Ascending aorta (tissue), 2 donors: ENCODE results near the gene SLC26A2. TPM values are rescaled to one million over a fixed set of nuclear protein-coding genes. Genes with fewer than 3 reads are reported as not detected.

ENCODE experiments used
- DNase-seq, 2 donors: peaks; one replicate each; pipeline ENCODE4 v3.0.0-alpha.2; 2019; ENCODE audit warnings: low spot score in 2 of 2
- H3K27ac ChIP-seq, 2 donors: fragments of 200-600 bp; sonication (generic); one replicate each; pipeline ENCODE4 v1.5.1; 2016 to 2017; ENCODE audit warnings: mild to moderate bottlenecking in 1 of 2
- H3K27me3 ChIP-seq: fragments of 200-600 bp; sonication (generic); one replicate; pipeline ENCODE4 v1.5.1; 2017
- H3K36me3 ChIP-seq, 2 donors: fragments of 200-600 bp; sonication (generic); one replicate each; pipeline ENCODE4 v1.5.1; 2016
- H3K4me1 ChIP-seq, 2 donors: fragments of 200-600 bp; sonication (generic); one replicate each; pipeline ENCODE4 v1.5.1; 2016 to 2017; ENCODE audit warnings: mild to moderate bottlenecking in 1 of 2
- H3K4me3 ChIP-seq, 2 donors: fragments of 200-600 bp; sonication (generic); one replicate each; pipeline ENCODE4 v1.5.1; 2016 to 2017; ENCODE audit warnings: mild to moderate bottlenecking in 1 of 2
- H3K9me3 ChIP-seq, 2 donors: fragments of 200-600 bp; sonication (generic); one replicate each; pipeline ENCODE4 v1.5.1; 2016
- CTCF ChIP-seq, 3 experiments: fragments of 200-600 bp in 2 of 3; fragments of 450-650 bp in 1 of 3; sonication (generic) in 2 of 3; IDR thresholded peaks; one replicate each; pipeline ENCODE4 v1.5.1; 2016 to 2019; ENCODE audit warnings: antibody characterized with exemption in 3 of 3, mild to moderate bottlenecking in 1 of 3, moderate library complexity in 1 of 3
- intact Hi-C: fragments of 100-400 bp; cut with DNase I; formaldehyde crosslinking; loops from one replicate; pipeline ENCODE4 v1.15.1; 2023
- total RNA-seq: library from RNA; depleted of rRNA; stranded (reverse); fragments of >200 nt; gene quantifications from one replicate; pipeline ENCODE4 v1.1.0, GENCODE V29; 2016

Gene SLC26A2
- total RNA-seq, 1 donor from 2014 or later = 6.9 TPM

GRCh38 chr5:150000990-150001659 lies 40.6 kb downstream of the SLC26A2 start:
- H3K27me3 ChIP-seq = no peaks in the 10 kb centered on the region
- peak overlapping the region; percentile 79 to 98 for H3K4me3 ChIP-seq
- DNase-seq = peak in 1 of 2 donors; percentile 76
- peaks cover 8 to 10% of the 10 kb centered on the region in 2 donors for H3K36me3 ChIP-seq
- TF ChIP-seq CTCF (IDR thresholded peaks at IDR 0.05) = no peak
- H3K4me1 ChIP-seq = peaks cover 8 to 24% of the 10 kb centered on the region in 2 donors
- intact Hi-C loops = loop anchor here (2.0 to 5.0 kb wide), 4 partner anchors 40 to 356 kb away; partner anchors contain the start of genes SLC26A2 and TCOF1
- H3K9me3 ChIP-seq = no peaks in the 10 kb centered on the region
- peak overlapping the region; percentile 93 to 95 for H3K27ac ChIP-seq

GRCh38 chr5:150001660-150002486 lies 41.3 kb downstream of the SLC26A2 start:
- peaks cover 8 to 24% of the 10 kb centered on the region in 2 donors for H3K4me1 ChIP-seq
- DNase-seq = no peak

GRCh38 chr5:150006318-150006717 lies 45.8 kb downstream of the SLC26A2 start:
- Histone ChIP-seq H3K27ac (no peak overlapping the region), H3K27me3 (no peaks in the 10 kb centered on the region), H3K9me3 (no peaks in the 10 kb centered on the region), H3K4me1 (peaks cover 5 to 13% of the 10 kb centered on the region in 2 donors), H3K36me3 (peaks cover 36 to 53% of the 10 kb centered on the region in 2 donors), H3K4me3 (no peak overlapping the region)
- no peak for TF ChIP-seq CTCF (IDR thresholded peaks at IDR 0.05)
- DNase-seq = no peak
- intact Hi-C loops = no loop called here

More at GRCh38 chr5:150001660-150002486, 41.3 kb downstream of the SLC26A2 start:
- no peaks in the 10 kb centered on the region for H3K27me3 ChIP-seq
- H3K27ac ChIP-seq = peak overlapping the region; percentile 93 to 95
- no peaks in the 10 kb centered on the region for H3K9me3 ChIP-seq
- peak overlapping the region; percentile 79 to 98 for H3K4me3 ChIP-seq
- peaks cover 16 to 17% of the 10 kb centered on the region in 2 donors for H3K36me3 ChIP-seq
- intact Hi-C loops = loop anchor here (2.0 to 5.0 kb wide), 4 partner anchors 41 to 355 kb away; partner anchors contain the start of genes SLC26A2 and TCOF1
- TF ChIP-seq CTCF (IDR thresholded peaks at IDR 0.05) = peak; percentile 48 to 53 (median 48)

- H3K9me3 ChIP-seq = no peaks in the 10 kb centered on the region
- H3K36me3 ChIP-seq = peaks cover 38 to 58% of the 10 kb centered on the region in 2 donors
- H3K27me3 ChIP-seq = no peaks in the 10 kb centered on the region
- TF ChIP-seq CTCF (IDR thresholded peaks at IDR 0.05) = no peak
- H3K27ac ChIP-seq = no peak overlapping the region
- intact Hi-C loops = no loop called here
- DNase-seq = no peak
- H3K4me3 ChIP-seq = no peak overlapping the region
- H3K4me1 ChIP-seq = peaks cover 5 to 6% of the 10 kb centered on the region in 2 donors
These were observed 46.5 kb downstream of the SLC26A2 start for GRCh38 chr5:150007050-150007449.

- no peaks in the 10 kb centered on the region for H3K4me1 ChIP-seq
- intact Hi-C loops = no loop called here
These were observed 49.3 kb downstream of the SLC26A2 start for GRCh38 chr5:150009671-150010387.

More at GRCh38 chr5:150009671-150010387, 49.3 kb downstream of the SLC26A2 start:
- H3K27ac ChIP-seq = no peak overlapping the region
- DNase-seq = no peak
- H3K36me3 ChIP-seq = peaks cover 63 to 84% of the 10 kb centered on the region in 2 donors
- H3K4me3 ChIP-seq = no peak overlapping the region
- H3K27me3 ChIP-seq = no peaks in the 10 kb centered on the region
- no peaks in the 10 kb centered on the region for H3K9me3 ChIP-seq
- no peak for TF ChIP-seq CTCF (IDR thresholded peaks at IDR 0.05)
